ENCODE results near the gene MAPK12.

DNA sequence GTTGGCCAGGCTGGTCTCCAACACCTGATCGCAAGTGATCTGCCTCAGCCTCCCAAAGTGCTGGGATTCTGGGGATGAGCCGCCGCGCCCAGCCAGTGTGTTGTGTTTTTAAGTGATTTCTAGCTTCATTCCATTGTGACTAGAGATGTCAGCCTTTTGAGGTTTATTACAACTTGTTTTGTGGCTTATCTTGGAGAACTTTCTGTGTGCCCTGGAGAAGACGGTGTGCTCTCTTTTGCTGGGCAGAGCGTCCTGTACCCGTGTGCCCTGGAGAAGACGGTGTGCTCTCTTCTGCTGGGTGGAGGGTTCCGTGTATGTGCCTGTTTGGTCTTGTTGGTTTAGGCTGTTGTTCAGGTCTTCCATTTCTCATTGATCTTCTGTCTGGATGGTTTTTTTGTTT is 48.2 kb downstream of the MAPK12 start:
- TF ChIP-seq CTCF (conservative IDR thresholded peaks at IDR 0.05 in 1 of 2, IDR thresholded peaks at IDR 0.05 in 1 of 2; ENCODE audit: low read depth in 1 of 2, low read length in 2 of 2) (no peak), EZH2 (IDR thresholded peaks at IDR 0.05; ENCODE audit: low read length, missing control alignments) (no peak)

Data from fibroblast of lung (primary cell).